ENCODE data around the gene MAP3K5. TPM values are rescaled to one million over a fixed set of nuclear protein-coding genes. Genes with fewer than 3 reads are reported as not detected.

The MAP3K5 gene
- total RNA-seq, 1 donor from 2014 or later = 0.09 TPM

DNA sequence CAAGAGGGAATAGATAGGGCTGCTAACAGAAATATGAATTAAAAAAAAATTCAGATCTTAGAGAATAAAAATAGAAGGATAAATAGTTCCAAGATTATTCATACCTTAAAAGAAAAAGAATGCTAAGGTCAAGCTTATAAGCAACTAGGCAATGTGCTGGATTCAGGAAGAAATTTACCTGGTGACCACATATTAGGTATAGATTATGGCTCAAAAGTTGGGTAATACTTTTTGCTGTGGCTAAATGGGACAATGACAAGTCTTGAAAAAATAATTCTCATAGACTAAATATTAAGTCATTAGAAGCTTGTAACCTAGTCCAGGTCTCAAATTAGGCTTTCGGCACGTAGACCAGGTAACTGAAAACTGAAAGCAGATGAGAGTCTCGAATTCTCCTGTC, 17.2 kb downstream of the MAP3K5 start:
- H3K36me3 Mint-ChIP-seq (ENCODE audit: low read depth) = no peaks in the 10 kb centered on the region
- no peak overlapping the region for H3K4me3 Mint-ChIP-seq
- H3K9me3 Mint-ChIP-seq = no peaks in the 10 kb centered on the region
- no peak overlapping the region for H3K27ac Mint-ChIP-seq (ENCODE audit: unreplicated experiment)
- no peak for DNase-seq (ENCODE audit: low read depth, low spot score)
- peaks cover 4% of the 10 kb centered on the region for H3K27me3 Mint-ChIP-seq (ENCODE audit: low read depth)
- TF ChIP-seq, protein P1, sequence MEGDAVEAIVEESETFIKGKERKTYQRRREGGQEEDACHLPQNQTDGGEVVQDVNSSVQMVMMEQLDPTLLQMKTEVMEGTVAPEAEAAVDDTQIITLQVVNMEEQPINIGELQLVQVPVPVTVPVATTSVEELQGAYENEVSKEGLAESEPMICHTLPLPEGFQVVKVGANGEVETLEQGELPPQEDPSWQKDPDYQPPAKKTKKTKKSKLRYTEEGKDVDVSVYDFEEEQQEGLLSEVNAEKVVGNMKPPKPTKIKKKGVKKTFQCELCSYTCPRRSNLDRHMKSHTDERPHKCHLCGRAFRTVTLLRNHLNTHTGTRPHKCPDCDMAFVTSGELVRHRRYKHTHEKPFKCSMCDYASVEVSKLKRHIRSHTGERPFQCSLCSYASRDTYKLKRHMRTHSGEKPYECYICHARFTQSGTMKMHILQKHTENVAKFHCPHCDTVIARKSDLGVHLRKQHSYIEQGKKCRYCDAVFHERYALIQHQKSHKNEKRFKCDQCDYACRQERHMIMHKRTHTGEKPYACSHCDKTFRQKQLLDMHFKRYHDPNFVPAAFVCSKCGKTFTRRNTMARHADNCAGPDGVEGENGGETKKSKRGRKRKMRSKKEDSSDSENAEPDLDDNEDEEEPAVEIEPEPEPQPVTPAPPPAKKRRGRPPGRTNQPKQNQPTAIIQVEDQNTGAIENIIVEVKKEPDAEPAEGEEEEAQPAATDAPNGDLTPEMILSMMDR (conservative IDR thresholded peaks at IDR 0.05) = no peak
- no peaks in the 10 kb centered on the region for H3K4me1 Mint-ChIP-seq

- Mint-ChIP-seq H3K27me3 (ENCODE audit: low read depth) (peaks cover 4% of the 10 kb centered on the region), H3K4me1 (no peaks in the 10 kb centered on the region), H3K9me3 (no peaks in the 10 kb centered on the region), H3K4me3 (no peak overlapping the region), H3K27ac (ENCODE audit: unreplicated experiment) (no peak overlapping the region), H3K36me3 (ENCODE audit: low read depth) (no peaks in the 10 kb centered on the region)
- TF ChIP-seq, protein P1 (conservative IDR thresholded peaks at IDR 0.05) = no peak
- no peak for DNase-seq (ENCODE audit: low read depth, low spot score)
Observed at GRCh38 chr6:136774228-136775041, 17.8 kb downstream of the MAP3K5 start.

GRCh38 chr6:136773473-136773796, 18.8 kb downstream of the MAP3K5 start:
- Mint-ChIP-seq H3K27me3 (ENCODE audit: low read depth) (peaks cover 4% of the 10 kb centered on the region), H3K27ac (ENCODE audit: unreplicated experiment) (peak overlapping the region; percentile 11), H3K36me3 (ENCODE audit: low read depth) (no peaks in the 10 kb centered on the region), H3K4me3 (no peak overlapping the region), H3K9me3 (no peaks in the 10 kb centered on the region), H3K4me1 (no peaks in the 10 kb centered on the region)
- DNase-seq (ENCODE audit: low read depth, low spot score) = no peak
- TF ChIP-seq, protein P1 (conservative IDR thresholded peaks at IDR 0.05) = no peak

GRCh38 chr6:136772685-136773472, 19.4 kb downstream of the MAP3K5 start:
- TF ChIP-seq, protein P1 (conservative IDR thresholded peaks at IDR 0.05) = no peak
- no peak for DNase-seq (ENCODE audit: low read depth, low spot score)
- Mint-ChIP-seq H3K4me1 (no peaks in the 10 kb centered on the region), H3K27ac (ENCODE audit: unreplicated experiment) (peak overlapping the region; percentile 11), H3K9me3 (no peaks in the 10 kb centered on the region), H3K4me3 (no peak overlapping the region), H3K36me3 (ENCODE audit: low read depth) (no peaks in the 10 kb centered on the region), H3K27me3 (ENCODE audit: low read depth) (peaks cover 6% of the 10 kb centered on the region)

- TF ChIP-seq, protein P1 (conservative IDR thresholded peaks at IDR 0.05) = no peak
- Mint-ChIP-seq H3K9me3 (no peaks in the 10 kb centered on the region), H3K4me3 (no peak overlapping the region), H3K27me3 (ENCODE audit: low read depth) (peaks cover 6% of the 10 kb centered on the region), H3K4me1 (no peaks in the 10 kb centered on the region), H3K36me3 (ENCODE audit: low read depth) (no peaks in the 10 kb centered on the region), H3K27ac (ENCODE audit: unreplicated experiment) (no peak overlapping the region)
- DNase-seq (ENCODE audit: low read depth, low spot score) = no peak
Observed at GRCh38 chr6:136771306-136771705, 21.0 kb downstream of the MAP3K5 start.
